ENCODE results near the gene PRKCE. TPM values are rescaled to one million over a fixed set of nuclear protein-coding genes. Genes with fewer than 3 reads are reported as not detected.

The PRKCE gene
- total RNA-seq, 1 experiment from 2014 or later = 1.3 TPM

- TF ChIP-seq CTCF (conservative IDR thresholded peaks at IDR 0.05) = no peak
- H3K27me3 Mint-ChIP-seq (ENCODE audit: low read depth) = no peaks in the 10 kb centered on the region
- no CpG with 5 or more reads among the region's 3 CpGs for WGBS (ENCODE audit: extremely low coverage, insufficient read length, low lambda C conversion rate)
- no peaks in the 10 kb centered on the region for H4K20me1 ChIP-seq (ENCODE audit: control insufficient read depth, insufficient read depth, insufficient read length)
- H3K56ac ChIP-seq (ENCODE audit: insufficient read length, low read depth, low read length) = no peak overlapping the region
- peaks cover 0 to 8% of the 10 kb centered on the region in 2 experiments; a peak in 2 of 5 replicates for H3K9me3 Mint-ChIP-seq
- no peak overlapping the region for H2AK5ac ChIP-seq (ENCODE audit: insufficient read length, low read length)
- no peak overlapping the region for H3K4me3 Mint-ChIP-seq
- no peaks in the 10 kb centered on the region for H3K4me1 ChIP-seq (ENCODE audit: insufficient read depth, low read length)
- H3K79me2 ChIP-seq (ENCODE audit: insufficient read depth, low read length) = no peaks in the 10 kb centered on the region
- no peak overlapping the region for H3T11ph ChIP-seq (ENCODE audit: low read length)
- H3K27me3 ChIP-seq (ENCODE audit: insufficient read depth, low read length) = no peaks in the 10 kb centered on the region
- no peak overlapping the region for H2BK5ac ChIP-seq (ENCODE audit: insufficient read length, low read length)
- no peak overlapping the region for H2AFZ ChIP-seq (ENCODE audit: low read length)
- H4K91ac ChIP-seq (ENCODE audit: insufficient read length, low read depth, low read length) = no peak overlapping the region
- no peak overlapping the region for H3K23ac ChIP-seq (ENCODE audit: insufficient read length, low read depth, low read length)
- H3K4me2 ChIP-seq (ENCODE audit: insufficient read depth, insufficient read length, low read length) = no peak overlapping the region
- H3K27ac ChIP-seq (ENCODE audit: insufficient read length, low read depth, low read length) = no peak overlapping the region
- 0 out of 4 replicates have a peak, but pooled peaks cover 0 to 3% of the 10 kb centered on the region in 2 experiments for H3K4me1 Mint-ChIP-seq
- no peak overlapping the region for H2BK12ac ChIP-seq (ENCODE audit: insufficient read length, low read depth, low read length)
- DNase-seq = no peak
- no peak overlapping the region for H2BK20ac ChIP-seq (ENCODE audit: low read depth, low read length, poor library complexity, severe bottlenecking)
- no peak overlapping the region for H2BK120ac ChIP-seq (ENCODE audit: low read depth, low read length, poor library complexity, severe bottlenecking)
- no peak overlapping the region for H3K27ac Mint-ChIP-seq
- H3K18ac ChIP-seq (ENCODE audit: insufficient read length, low read depth, low read length) = no peak overlapping the region
- no peak overlapping the region for H4K5ac ChIP-seq (ENCODE audit: insufficient read length, low read depth, low read length)
- no peaks in the 10 kb centered on the region for H3K79me1 ChIP-seq (ENCODE audit: insufficient read depth, low read depth, low read length, poor library complexity, severe bottlenecking)
- no peak overlapping the region for H2BK15ac ChIP-seq (ENCODE audit: low read depth, low read length)
- no peak overlapping the region for H3K4ac ChIP-seq (ENCODE audit: low read depth, low read length)
- no peak overlapping the region for H4K8ac ChIP-seq (replicated peaks; ENCODE audit: insufficient read length, low read depth, low read length)
- peaks cover 0 to 5% (median 3%) of the 10 kb centered on the region in 3 experiments; a peak in 3 of 7 replicates for H3K36me3 Mint-ChIP-seq (ENCODE audit: insufficient read depth in 1 of 3, low read depth in 3 of 3)
- H3K9ac ChIP-seq (ENCODE audit: extremely low read depth, insufficient read length, low read length) = no peak overlapping the region
- H3K9me3 ChIP-seq (ENCODE audit: control insufficient read depth, low read depth, low read length) = no peaks in the 10 kb centered on the region
- no peaks in the 10 kb centered on the region for H3K23me2 ChIP-seq (ENCODE audit: insufficient read length, low read depth, low read length, poor library complexity, severe bottlenecking)
- no peak overlapping the region for H3K14ac ChIP-seq (ENCODE audit: insufficient read depth, low read length)
Measured at GRCh38 chr2:46023165-46023854, 371.8 kb downstream of the PRKCE start.
